ENCODE results near the gene WDSUB1. TPM values are rescaled to one million over a fixed set of nuclear protein-coding genes. Genes with fewer than 3 reads are reported as not detected.
A peak's percentile ranks its signal among the peaks of the same experiment; 100 is the strongest.

The WDSUB1 gene
- total and polyA plus RNA-seq, 2 donors (not counting 3 experiments of a cell fraction or from before 2014, with no cell fraction given) = 4.0 to 4.8 TPM

- Histone ChIP-seq H3K4me2 (ENCODE audit: insufficient read depth, low read length) (no peak overlapping the region), H3K79me2 (ENCODE audit: control insufficient read depth, insufficient read depth, low read length) (no peaks in the 10 kb centered on the region), H4K20me1 (replicated peaks; ENCODE audit: control insufficient read depth, extremely low read depth, insufficient read depth, low read length) (no peaks in the 10 kb centered on the region), H3K9ac (replicated peaks; ENCODE audit: extremely low read depth, insufficient read depth, low read length) (no peak overlapping the region), H3K9me1 (replicated peaks; ENCODE audit: control insufficient read depth, extremely low read depth, insufficient read depth, low read length) (no peaks in the 10 kb centered on the region), H3K27ac (ENCODE audit: insufficient read depth, low read depth, low read length) (no peak overlapping the region), H3K36me3 (ENCODE audit: control insufficient read depth in 2 of 2, extremely low read depth in 1 of 2, insufficient read depth in 2 of 2, low read length in 2 of 2) (no peaks in the 10 kb centered on the region), H3K4me3 (replicated peaks in 1 of 3; ENCODE audit: insufficient read depth in 1 of 3, low read depth in 1 of 3, low read length in 3 of 3) (no peak overlapping the region), H3K9me3 (replicated peaks; ENCODE audit: control insufficient read depth, insufficient read depth, low read length) (no peaks in the 10 kb centered on the region), H3K4me1 (ENCODE audit: control insufficient read depth, extremely low read depth, insufficient read depth, low read length) (peaks cover 7% of the 10 kb centered on the region), H3K27me3 (ENCODE audit: control insufficient read depth in 2 of 2, insufficient read depth in 2 of 2, low read length in 2 of 2) (no peaks in the 10 kb centered on the region), H2AFZ (ENCODE audit: low read depth, low read length) (no peak overlapping the region)
- TF ChIP-seq MAX (IDR thresholded peaks at IDR 0.05; ENCODE audit: insufficient read depth, insufficient read length) = no peak
- TF ChIP-seq JUN (IDR thresholded peaks at IDR 0.05; ENCODE audit: borderline replicate concordance, insufficient read depth, insufficient read length, low read depth) = no peak
- TF ChIP-seq FOS (IDR thresholded peaks at IDR 0.05; ENCODE audit: borderline replicate concordance, insufficient read depth, low read length) = no peak
- BruUV-seq (replicated peaks) = no TSS peak
- POLR2A ChIA-PET = interaction anchor here (1.3 kb wide), 1 partner anchor 424 kb away, joined by 3 read pairs; the partner anchor contains the start of gene MARCHF7
- dilution Hi-C loops (cut with MboI; ENCODE audit: extremely low pct_ligation_motif_present, low sequenced_read_pairs) (no loop called here), intact Hi-C loops (cut with micrococcal nuclease) (no loop called here)
- FAIRE-seq (no peak), DNase-seq (ENCODE audit: low read depth, low spot score) (no peak)
- CTCF ChIA-PET = interaction anchor here (0.6 to 2.1 kb wide), 3 partner anchors 13 to 424 kb away, joined by 3 to 8 read pairs (median 6); partner anchors contain the start of gene MARCHF7
Observed at GRCh38 chr2:159287733-159288132, 1.2 kb upstream of the WDSUB1 start.

- TSS peak; percentile 94 for BruUV-seq (replicated peaks)
- no peaks in the 10 kb centered on the region for H3K27me3 ChIP-seq (ENCODE audit: control insufficient read depth in 2 of 2, insufficient read depth in 2 of 2, low read length in 2 of 2)
Observed at GRCh38 chr2:159286709-159287441, 372 bp upstream of the WDSUB1 start.

More at GRCh38 chr2:159286709-159287441, 372 bp upstream of the WDSUB1 start:
- dilution Hi-C loops (cut with MboI; ENCODE audit: extremely low pct_ligation_motif_present, low sequenced_read_pairs) (no loop called here), intact Hi-C loops (cut with micrococcal nuclease) (loop anchor here (1.0 kb wide), 2 partner anchors 61 to 425 kb away; partner anchors contain the start of gene MARCHF7)
- peak; percentile 95 for FAIRE-seq
- Histone ChIP-seq H3K4me2 (ENCODE audit: insufficient read depth, low read length) (peak overlapping the region; percentile 87), H3K36me3 (ENCODE audit: control insufficient read depth in 2 of 2, extremely low read depth in 1 of 2, insufficient read depth in 2 of 2, low read length in 2 of 2) (no peaks in the 10 kb centered on the region), H3K9ac (replicated peaks; ENCODE audit: extremely low read depth, insufficient read depth, low read length) (peak overlapping the region; percentile 61), H3K9me3 (replicated peaks; ENCODE audit: control insufficient read depth, insufficient read depth, low read length) (no peaks in the 10 kb centered on the region), H2AFZ (ENCODE audit: low read depth, low read length) (peak overlapping the region; percentile 94), H3K79me2 (ENCODE audit: control insufficient read depth, insufficient read depth, low read length) (no peaks in the 10 kb centered on the region), H3K27ac (ENCODE audit: insufficient read depth, low read depth, low read length) (peak overlapping the region; percentile 68), H3K4me1 (ENCODE audit: control insufficient read depth, extremely low read depth, insufficient read depth, low read length) (peaks cover 7% of the 10 kb centered on the region), H3K4me3 (replicated peaks in 1 of 3; ENCODE audit: insufficient read depth in 1 of 3, low read depth in 1 of 3, low read length in 3 of 3) (peak overlapping the region; percentile 60 to 73 (median 61)), H3K9me1 (replicated peaks; ENCODE audit: control insufficient read depth, extremely low read depth, insufficient read depth, low read length) (no peaks in the 10 kb centered on the region), H4K20me1 (replicated peaks; ENCODE audit: control insufficient read depth, extremely low read depth, insufficient read depth, low read length) (no peaks in the 10 kb centered on the region)
- CTCF ChIA-PET = interaction anchor here (0.6 to 2.1 kb wide), 7 partner anchors 10 to 681 kb away, joined by 3 to 8 read pairs (median 4); partner anchors contain the start of gene MARCHF7
- TF ChIP-seq EZH2 (IDR thresholded peaks at IDR 0.05; ENCODE audit: borderline replicate concordance, low read depth, low read length, severe bottlenecking) = no peak
- TF ChIP-seq MYC (IDR thresholded peaks at IDR 0.05; ENCODE audit: low read depth, low read length) = no peak
- TF ChIP-seq POLR2AphosphoS5 (IDR thresholded peaks at IDR 0.05; ENCODE audit: insufficient read depth, low read depth, low read length) = peak; percentile 79
- no peak for TF ChIP-seq MAX (IDR thresholded peaks at IDR 0.05; ENCODE audit: insufficient read depth, insufficient read length)
- no peak for TF ChIP-seq FOS (IDR thresholded peaks at IDR 0.05; ENCODE audit: borderline replicate concordance, insufficient read depth, low read length)
- TF ChIP-seq GATA2 (IDR thresholded peaks at IDR 0.05; ENCODE audit: insufficient read depth, insufficient read length, low read depth, low read length) = no peak
- TF ChIP-seq POLR2A (IDR thresholded peaks at IDR 0.05; ENCODE audit: low read depth, low read length) = peak; percentile 96
- no peak for TF ChIP-seq CTCF (IDR thresholded peaks at IDR 0.05; ENCODE audit: extremely low read depth in 1 of 2, insufficient read depth in 1 of 2, low read depth in 1 of 2, low read length in 2 of 2)
- no peak for TF ChIP-seq JUN (IDR thresholded peaks at IDR 0.05; ENCODE audit: borderline replicate concordance, insufficient read depth, insufficient read length, low read depth)
- POLR2A ChIA-PET = interaction anchor here (1.3 kb wide), 1 partner anchor 425 kb away, joined by 3 read pairs; the partner anchor contains the start of gene MARCHF7
- DNase-seq (ENCODE audit: low read depth, low spot score) = peak; percentile 96
